Right atrium auricular region (tissue), 2 donors: ENCODE measurements around the gene DLGAP4. TPM values are rescaled to one million over a fixed set of nuclear protein-coding genes. Genes with fewer than 3 reads are reported as not detected.

ENCODE experiments used
- DNase-seq: peaks from one replicate; pipeline ENCODE4 v3.0.0-alpha.2; 2019; ENCODE audit warnings: low spot score
- H3K27ac ChIP-seq, 2 donors: fragments of 200-600 bp; sonication (generic); 1 replicate in 1 of 2; 2 replicates in 1 of 2; pipeline ENCODE4 v1.5.1; 2016 to 2019
- H3K27me3 ChIP-seq, 2 donors: fragments of 200-600 bp; sonication (generic); one replicate each; pipeline versions ENCODE4 v1.5.1 to v1.6.0; 2017 to 2019
- H3K36me3 ChIP-seq: fragments of 200-600 bp; sonication (generic); one replicate; pipeline ENCODE4 v1.5.1; 2016
- H3K4me1 ChIP-seq, 2 donors: fragments of 200-600 bp; sonication (generic); one replicate each; pipeline versions ENCODE4 v1.5.1 to v1.6.0; 2017 to 2019
- H3K4me3 ChIP-seq, 2 donors: fragments of 200-600 bp; sonication (generic); 1 replicate in 1 of 2; 2 replicates in 1 of 2; pipeline ENCODE4 v1.5.1; 2017 to 2019; ENCODE audit warnings: mild to moderate bottlenecking in 1 of 2, moderate library complexity in 1 of 2
- H3K9me3 ChIP-seq, 2 donors: fragments of 200-600 bp; sonication (generic); one replicate each; pipeline ENCODE4 v1.5.1; 2019
- total RNA-seq, 2 donors: library from RNA; depleted of rRNA; stranded (reverse); fragments of >200 nt; gene quantifications; one replicate each; pipeline ENCODE4 v1.1.0, GENCODE V29; 2016
- TF ChIP-seq, protein P1 (sequence below), 2 donors: fragments of 200-600 bp; sonication (generic); IDR thresholded peaks; one replicate each; pipeline ENCODE4 v1.5.1; 2019; ENCODE audit warnings: antibody characterized with exemption in 2 of 2

DLGAP4 gene
- total RNA-seq, 2 donors from 2014 or later, result 30.0 to 50.2 TPM

DNA sequence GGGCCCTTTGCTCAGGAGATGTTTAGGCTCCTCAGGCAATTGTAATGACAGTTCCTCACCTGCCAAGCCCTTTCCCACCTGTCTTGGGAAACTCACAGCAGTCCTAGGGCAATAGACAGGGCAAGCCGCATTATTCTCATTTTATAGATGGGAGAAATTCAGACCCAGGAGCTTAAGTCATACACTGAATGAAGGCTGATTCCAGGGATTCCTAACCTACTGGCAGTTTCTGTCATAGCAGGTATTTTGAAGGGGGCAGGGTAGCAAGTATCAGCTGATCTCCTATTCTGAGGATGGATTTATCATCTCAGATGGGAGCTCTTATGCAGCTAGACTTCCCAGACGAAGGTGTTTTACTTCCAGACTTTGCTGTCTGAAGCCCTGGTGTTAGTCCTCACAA lies 173.8 kb downstream of the DLGAP4 start:
- peak overlapping the region in 1 of 2 donors; percentile 41 for H3K27ac ChIP-seq
- H3K4me3 ChIP-seq, result no peak overlapping the region
- H3K36me3 ChIP-seq, result no peaks in the 10 kb centered on the region
- TF ChIP-seq, protein P1, sequence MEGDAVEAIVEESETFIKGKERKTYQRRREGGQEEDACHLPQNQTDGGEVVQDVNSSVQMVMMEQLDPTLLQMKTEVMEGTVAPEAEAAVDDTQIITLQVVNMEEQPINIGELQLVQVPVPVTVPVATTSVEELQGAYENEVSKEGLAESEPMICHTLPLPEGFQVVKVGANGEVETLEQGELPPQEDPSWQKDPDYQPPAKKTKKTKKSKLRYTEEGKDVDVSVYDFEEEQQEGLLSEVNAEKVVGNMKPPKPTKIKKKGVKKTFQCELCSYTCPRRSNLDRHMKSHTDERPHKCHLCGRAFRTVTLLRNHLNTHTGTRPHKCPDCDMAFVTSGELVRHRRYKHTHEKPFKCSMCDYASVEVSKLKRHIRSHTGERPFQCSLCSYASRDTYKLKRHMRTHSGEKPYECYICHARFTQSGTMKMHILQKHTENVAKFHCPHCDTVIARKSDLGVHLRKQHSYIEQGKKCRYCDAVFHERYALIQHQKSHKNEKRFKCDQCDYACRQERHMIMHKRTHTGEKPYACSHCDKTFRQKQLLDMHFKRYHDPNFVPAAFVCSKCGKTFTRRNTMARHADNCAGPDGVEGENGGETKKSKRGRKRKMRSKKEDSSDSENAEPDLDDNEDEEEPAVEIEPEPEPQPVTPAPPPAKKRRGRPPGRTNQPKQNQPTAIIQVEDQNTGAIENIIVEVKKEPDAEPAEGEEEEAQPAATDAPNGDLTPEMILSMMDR (IDR thresholded peaks at IDR 0.05), result no peak
- H3K9me3 ChIP-seq, result no peaks in the 10 kb centered on the region
- no peaks in the 10 kb centered on the region for H3K27me3 ChIP-seq
- no peak for DNase-seq
- H3K4me1 ChIP-seq, result peaks cover 0 to 83% of the 10 kb centered on the region in 2 donors

DNA sequence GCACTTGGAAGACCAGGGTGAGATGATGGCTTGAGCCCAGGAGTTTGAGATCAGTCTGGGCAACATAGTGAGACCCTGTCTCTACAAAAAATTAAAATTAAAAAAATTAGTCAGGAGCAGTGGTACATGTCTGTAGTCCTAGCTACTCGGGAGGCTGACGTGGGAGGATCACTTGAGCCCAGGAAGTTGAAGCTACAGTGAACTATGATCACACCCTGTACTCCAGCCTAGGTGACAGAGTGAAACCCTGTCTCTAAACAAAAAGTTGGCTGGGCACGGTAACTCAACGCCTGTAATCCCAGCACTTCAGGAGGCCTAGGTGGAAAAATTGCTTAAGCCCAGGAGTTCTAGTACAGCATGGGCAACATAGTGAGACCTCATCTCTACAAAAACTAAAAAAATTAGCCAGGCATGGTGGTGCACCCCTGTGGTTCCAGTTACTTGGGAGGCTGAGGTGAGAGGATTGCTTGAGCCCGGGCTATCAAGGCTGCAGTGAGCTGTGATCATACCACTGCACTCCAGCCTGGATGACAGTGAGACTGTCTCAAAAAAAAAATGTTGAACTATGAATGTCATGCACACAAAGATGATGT lies 174.4 kb downstream of the DLGAP4 start:
- no peaks in the 10 kb centered on the region for H3K36me3 ChIP-seq
- no peaks in the 10 kb centered on the region for H3K9me3 ChIP-seq
- H3K27me3 ChIP-seq, result no peaks in the 10 kb centered on the region
- H3K4me1 ChIP-seq, result peaks cover 0 to 87% of the 10 kb centered on the region in 2 donors
- TF ChIP-seq, protein P1 (IDR thresholded peaks at IDR 0.05), result no peak
- H3K27ac ChIP-seq, result peak overlapping the region in 1 of 2 donors; percentile 84
- no peak overlapping the region for H3K4me3 ChIP-seq
- DNase-seq, result no peak

DNA sequence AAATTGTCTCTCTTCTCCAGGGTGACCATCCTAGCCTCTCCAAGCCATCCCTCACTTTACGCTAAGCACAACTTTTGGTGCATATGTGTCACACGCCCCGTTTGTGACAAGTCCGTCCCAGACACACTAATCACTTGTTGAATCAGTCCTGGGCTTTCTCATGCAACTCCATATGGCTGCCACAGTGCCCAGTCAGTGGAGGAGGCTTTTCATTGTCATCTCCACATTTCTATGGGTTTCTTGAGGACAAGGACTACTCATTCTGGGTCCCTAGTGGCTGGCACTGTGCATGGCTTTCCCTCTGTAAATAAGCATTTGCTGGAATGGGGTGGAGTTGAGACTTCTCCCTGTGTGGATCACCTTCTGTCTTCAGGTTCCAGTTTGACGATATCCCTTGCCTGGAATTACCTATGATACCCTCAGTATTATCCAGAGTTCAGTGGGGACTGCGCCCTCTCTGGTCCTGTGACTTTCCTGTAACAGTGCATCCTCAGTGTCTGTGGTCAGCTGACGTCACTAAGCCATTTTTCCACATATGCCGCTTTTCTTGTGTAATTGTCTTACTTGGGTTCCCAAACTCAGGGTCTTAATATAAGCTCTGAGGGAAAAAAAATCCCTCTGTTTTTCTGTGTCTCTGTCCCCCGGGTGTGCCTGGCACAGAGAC lies 175.4 kb downstream of the DLGAP4 start:
- DNase-seq, result no peak
- Histone ChIP-seq H3K9me3 (no peaks in the 10 kb centered on the region), H3K36me3 (no peaks in the 10 kb centered on the region), H3K27ac (peak overlapping the region; percentile 84 to 85), H3K4me3 (no peak overlapping the region), H3K27me3 (no peaks in the 10 kb centered on the region), H3K4me1 (peaks cover 0 to 96% of the 10 kb centered on the region in 2 donors)
- TF ChIP-seq, protein P1 (IDR thresholded peaks at IDR 0.05), result no peak

DNA sequence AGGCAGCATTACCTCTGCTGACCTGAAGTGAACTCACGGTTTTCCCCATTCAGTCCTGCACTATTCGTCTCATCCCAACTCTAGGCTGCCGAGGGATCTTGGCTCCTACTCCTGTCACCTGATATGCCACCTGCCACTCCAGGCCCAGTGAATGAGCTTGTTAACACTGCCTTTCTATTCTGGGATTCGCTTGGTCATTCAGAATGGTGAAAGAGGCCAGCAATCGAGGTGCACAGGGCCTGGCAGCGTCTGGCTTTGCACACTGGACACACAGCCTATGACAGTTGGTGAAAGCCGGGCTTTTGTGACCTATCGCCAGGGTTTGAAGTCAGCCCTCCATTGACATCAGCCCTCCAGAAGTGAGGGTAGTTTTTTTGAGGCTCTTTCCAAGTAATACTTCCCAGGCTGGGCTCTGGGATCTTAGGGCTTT lies 175.9 kb downstream of the DLGAP4 start:
- no peak for DNase-seq

DNA sequence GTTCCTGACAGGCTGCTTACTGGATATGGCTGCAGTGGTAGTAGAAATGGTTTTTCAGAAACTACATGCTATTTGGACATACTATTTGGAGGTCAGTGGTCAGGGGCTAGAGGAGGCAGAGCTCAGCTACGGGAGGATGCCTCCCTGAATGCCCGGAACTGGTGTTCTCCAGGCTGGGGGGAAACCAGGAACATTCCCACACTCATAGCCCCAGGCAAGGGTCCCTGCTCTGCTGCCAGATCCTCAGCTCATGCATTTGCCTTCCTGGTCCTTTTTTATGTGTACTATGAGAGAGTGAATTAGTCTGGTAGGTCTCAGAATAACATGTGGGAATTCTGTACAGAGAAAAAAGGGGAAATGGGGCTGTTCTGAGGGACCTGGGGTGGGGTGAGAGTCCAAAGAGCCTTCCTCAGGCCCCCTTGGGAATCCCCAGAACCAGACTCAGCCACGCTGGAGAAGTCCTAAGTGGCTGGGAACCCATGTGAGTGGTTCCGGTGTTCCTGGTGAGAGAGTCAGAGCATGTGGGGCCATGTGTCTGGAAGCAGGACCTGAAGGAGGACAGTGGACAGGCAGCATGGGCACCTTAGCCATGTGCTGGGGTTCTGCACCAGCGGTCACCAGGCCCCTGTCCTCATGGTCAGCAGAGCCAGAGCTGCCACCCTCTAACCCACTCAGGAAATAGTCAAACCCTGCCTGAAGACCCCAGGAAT lies 177.2 kb downstream of the DLGAP4 start:
- Histone ChIP-seq H3K27ac (peak overlapping the region; percentile 84 to 85), H3K4me1 (peaks cover 0 to 94% of the 10 kb centered on the region in 2 donors), H3K27me3 (no peaks in the 10 kb centered on the region), H3K4me3 (no peak overlapping the region), H3K36me3 (no peaks in the 10 kb centered on the region), H3K9me3 (no peaks in the 10 kb centered on the region)
- DNase-seq, result no peak
- TF ChIP-seq, protein P1 (IDR thresholded peaks at IDR 0.05), result no peak

More for the DNA sequence above, 175.9 kb downstream of the DLGAP4 start:
- peaks cover 0 to 98% of the 10 kb centered on the region in 2 donors for H3K4me1 ChIP-seq
- TF ChIP-seq, protein P1 (IDR thresholded peaks at IDR 0.05), result no peak
- H3K36me3 ChIP-seq, result no peaks in the 10 kb centered on the region
- H3K4me3 ChIP-seq, result no peak overlapping the region
- no peaks in the 10 kb centered on the region for H3K9me3 ChIP-seq
- no peaks in the 10 kb centered on the region for H3K27me3 ChIP-seq
- peak overlapping the region; percentile 84 to 85 for H3K27ac ChIP-seq
